ENCODE results near the gene ETS1. TPM values are rescaled to one million over a fixed set of nuclear protein-coding genes. Genes with fewer than 3 reads are reported as not detected.

Gene ETS1
- total and polyA plus RNA-seq, 11 donors, result 18.4 to 101 (median 45.3) TPM

DNA sequence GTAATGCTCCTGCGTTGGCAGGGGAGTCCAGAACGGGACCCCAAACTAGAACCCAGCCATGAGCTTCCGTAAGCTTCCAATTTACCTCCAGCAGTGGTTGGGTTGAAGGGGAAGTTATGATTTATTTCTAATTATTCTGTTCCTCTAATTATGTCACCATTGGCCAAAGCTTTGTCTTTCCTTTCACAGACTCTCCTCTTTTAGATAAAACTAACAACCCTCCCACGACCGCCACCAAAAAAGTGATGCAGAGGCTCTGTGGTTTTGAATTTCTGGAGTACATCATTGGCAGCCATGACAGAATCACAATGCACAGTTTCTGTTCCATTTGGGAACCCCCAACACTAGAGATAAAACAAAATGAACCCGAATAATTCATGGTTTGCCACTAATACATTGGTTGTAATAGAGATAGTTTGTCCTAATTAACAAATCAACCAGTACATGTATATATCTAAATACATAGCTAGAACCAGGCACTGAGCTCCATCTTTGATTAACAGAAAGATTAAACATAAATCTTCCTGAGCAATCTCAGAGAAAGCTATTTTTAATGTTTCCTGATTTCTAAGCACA is 64.3 kb downstream of the ETS1 start:
- ATAC-seq (no peak), DNase-seq (no peak)
- H3K27me3 ChIP-seq, result no peaks in the 10 kb centered on the region
- intact Hi-C loops (cut with DNase I), result loop anchor here in 5 of 10 donors (1.0 to 10.0 kb wide), 8 partner anchors 20 to 228 kb away; no protein-coding TSS in a partner anchor
- peak overlapping the region; percentile 94 to 98 (median 96) for H3K27ac ChIP-seq
- TF ChIP-seq POLR2A (IDR thresholded peaks at IDR 0.05), result no peak
- no peak for TF ChIP-seq CTCF (IDR thresholded peaks at IDR 0.05)
- peaks cover 4 to 73% (median 34%) of the 10 kb centered on the region in 12 donors for H3K4me1 ChIP-seq
- peak overlapping the region; percentile 52 to 93 (median 82) for H3K4me3 ChIP-seq
- no peaks in the 10 kb centered on the region for H3K9me3 ChIP-seq
- H3K36me3 ChIP-seq, result no peaks in the 10 kb centered on the region
- WGBS, 4 donors, result 24 to 35% (median 34%) methylated on average over 6 of the region's 6 CpGs

- Histone ChIP-seq H3K27ac (peak overlapping the region; percentile 94 to 98 (median 96)), H3K4me3 (peak overlapping the region; percentile 63 to 93 (median 83)), H3K27me3 (no peaks in the 10 kb centered on the region), H3K9me3 (no peaks in the 10 kb centered on the region), H3K4me1 (peaks cover 8 to 74% (median 42%) of the 10 kb centered on the region in 12 donors), H3K36me3 (peaks cover 0 to 4% (median 0%) of the 10 kb centered on the region in 9 donors)
- WGBS, 4 donors, result 0 to 1% (median 0%) methylated on average over 37 to 93 of the region's 93 CpGs
- intact Hi-C loops (cut with DNase I), result loop anchor here in 5 of 10 donors (1.0 to 10.0 kb wide), 8 partner anchors 19 to 227 kb away; no protein-coding TSS in a partner anchor
- peak; percentile 93 to 99 (median 96) for ATAC-seq
- DNase-seq, result peak; percentile 95 to 97 (median 96)
- TF ChIP-seq CTCF (IDR thresholded peaks at IDR 0.05), result peak in 1 of 12 donors; percentile 5
- peak; percentile 79 to 97 for TF ChIP-seq POLR2A (IDR thresholded peaks at IDR 0.05)
Observed at GRCh38 chr11:128522055-128522942, 65.1 kb downstream of the ETS1 start.

DNA sequence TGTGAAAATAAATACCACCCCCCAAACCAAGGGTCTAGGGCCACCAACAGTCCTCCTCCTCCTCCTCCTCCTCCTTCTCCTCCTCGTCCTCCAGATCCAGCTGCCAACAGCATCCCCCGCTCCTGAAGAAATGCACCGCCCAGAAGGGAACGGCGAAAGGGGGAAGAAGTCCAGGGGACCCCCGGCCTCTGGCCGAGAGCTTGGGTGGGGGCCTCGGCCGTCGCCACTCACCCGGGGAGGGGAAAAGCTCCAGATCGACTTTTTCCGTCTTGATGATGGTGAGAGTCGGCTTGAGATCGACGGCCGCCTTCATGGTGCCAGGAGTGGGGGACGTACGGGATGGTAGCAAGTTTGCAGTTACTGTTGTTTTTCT is 65.7 kb downstream of the ETS1 start:
- peak overlapping the region; percentile 94 to 98 (median 96) for H3K27ac ChIP-seq
- ATAC-seq (peak in 1 of 4 donors; percentile 2), DNase-seq (peak in 3 of 5 donors; percentile 33 to 61 (median 36))
- intact Hi-C loops (cut with DNase I), result loop anchor here in 5 of 10 donors (1.0 to 10.0 kb wide), 8 partner anchors 19 to 227 kb away; no protein-coding TSS in a partner anchor
- TF ChIP-seq CTCF (IDR thresholded peaks at IDR 0.05) (no peak), POLR2A (IDR thresholded peaks at IDR 0.05) (no peak)
- H3K36me3 ChIP-seq, result peaks cover 0 to 8% (median 0%) of the 10 kb centered on the region in 9 donors
- H3K9me3 ChIP-seq, result no peaks in the 10 kb centered on the region
- WGBS, 4 donors, result 0 to 1% (median 0%) methylated on average over 19 of the region's 19 CpGs
- no peaks in the 10 kb centered on the region for H3K27me3 ChIP-seq
- peaks cover 15 to 74% (median 48%) of the 10 kb centered on the region in 12 donors for H3K4me1 ChIP-seq
- peak overlapping the region; percentile 63 to 93 (median 83) for H3K4me3 ChIP-seq

All from heart left ventricle (tissue), 16 donors.